GM21619 (cell line): ENCODE data around the gene PSAT1.
"Not testable (repeated sequence)": the region's sequence is repeated elsewhere in the genome, so short reads cannot be mapped to it uniquely, and the experiment has no call there.

Source experiments
- ATAC-seq: cut with Tn5 transposase; IDR thresholded peaks from one replicate; pipeline ENCODE4 v1.9.1; 2021; ENCODE audit not compliant: unreplicated experiment

The PSAT1 gene

GRCh38 chr9:78296893-78297671, at the start of gene PSAT1:
Gene PSAT1, plus strand, starts transcription at chr9:78297125. Its CDS starts 86 bp downstream, at chr9:78297211.
- peak; percentile 95 for ATAC-seq

- ATAC-seq: no peak
These were observed 48.3 kb upstream of the PSAT1 start for GRCh38 chr9:78248635-78249034.

- no peak for ATAC-seq
These were observed 47.4 kb upstream of the PSAT1 start for GRCh38 chr9:78249542-78249941.

- no peak for ATAC-seq
These were observed 44.3 kb upstream of the PSAT1 start for GRCh38 chr9:78252616-78253015.

GRCh38 chr9:78253285-78253684, 43.6 kb upstream of the PSAT1 start:
- no peak for ATAC-seq

- peak; percentile 64 for ATAC-seq
These were observed 35.4 kb upstream of the PSAT1 start for GRCh38 chr9:78261403-78262001.

GRCh38 chr9:78262655-78263054, 34.3 kb upstream of the PSAT1 start:
- no peak for ATAC-seq

GRCh38 chr9:78267889-78268288, 29.0 kb upstream of the PSAT1 start:
- no peak for ATAC-seq

GRCh38 chr9:78269784-78270183, 27.1 kb upstream of the PSAT1 start:
- ATAC-seq: no peak

GRCh38 chr9:78272307-78272706, 24.6 kb upstream of the PSAT1 start:
- ATAC-seq: no peak

GRCh38 chr9:78273761-78274160, 23.2 kb upstream of the PSAT1 start:
- no peak for ATAC-seq

GRCh38 chr9:78278177-78278777, 18.6 kb upstream of the PSAT1 start:
- ATAC-seq: no peak

- ATAC-seq: no peak
These were observed 18.1 kb upstream of the PSAT1 start for GRCh38 chr9:78278801-78279200.

- ATAC-seq: no peak
These were observed 15.8 kb upstream of the PSAT1 start for GRCh38 chr9:78280982-78281668.

GRCh38 chr9:78284181-78284580, 12.7 kb upstream of the PSAT1 start:
- ATAC-seq: not testable (repeated sequence)

GRCh38 chr9:78286125-78286524, 10.8 kb upstream of the PSAT1 start:
- no peak for ATAC-seq

GRCh38 chr9:78286946-78287388, 10.0 kb upstream of the PSAT1 start:
- no peak for ATAC-seq

- no peak for ATAC-seq
These were observed 8.6 kb upstream of the PSAT1 start for GRCh38 chr9:78288214-78288892.

- ATAC-seq: no peak
These were observed 7.5 kb upstream of the PSAT1 start for GRCh38 chr9:78289474-78289873.

GRCh38 chr9:78291240-78291925, 5.5 kb upstream of the PSAT1 start:
- no peak for ATAC-seq
